Head of caudate nucleus (tissue), 42 donors: ENCODE measurements around the gene VPS26A.
A peak's percentile ranks its signal among the peaks of the same experiment; 100 is the strongest.
"Not testable (repeated sequence)": the region's sequence is repeated elsewhere in the genome, so short reads cannot be mapped to it uniquely, and the experiment has no call there.

Experiments used
- DNase-seq, 42 donors: peaks; one replicate each; pipeline versions ENCODE4 v3.0.0 to v3.0.0-alpha.2; 2020 to 2021; ENCODE audit warnings: mixed read lengths in 7 of 42
- intact Hi-C: fragments of 100-400 bp; cut with DNase I; formaldehyde crosslinking; loops from one replicate; pipeline ENCODE4 v1.15.0; 2022

VPS26A gene

GRCh38 chr10:69153227-69153626 lies 29.2 kb downstream of the VPS26A start:
- no peak for DNase-seq
- intact Hi-C loops, result no loop called here

- intact Hi-C loops, result no loop called here
- no peak for DNase-seq
Observed at GRCh38 chr10:69160809-69161241, 36.8 kb downstream of the VPS26A start.

GRCh38 chr10:69168493-69168892 lies 44.5 kb downstream of the VPS26A start:
- intact Hi-C loops, result no loop called here

GRCh38 chr10:69172241-69172982 lies 48.4 kb downstream of the VPS26A start:
- intact Hi-C loops, result no loop called here
- DNase-seq, result no peak

More at GRCh38 chr10:69168493-69168892, 44.5 kb downstream of the VPS26A start:
- no peak for DNase-seq

GRCh38 chr10:69175326-69175725 lies 51.3 kb downstream of the VPS26A start:
- not testable (repeated sequence) for DNase-seq
- intact Hi-C loops, result loop anchor here (5.0 kb wide), 1 partner anchor 53 kb away; the partner anchor contains the start of gene VPS26A

- intact Hi-C loops, result loop anchor here (5.0 kb wide), 1 partner anchor 55 kb away; the partner anchor contains the start of gene VPS26A
Observed at GRCh38 chr10:69176823-69177222, 52.8 kb downstream of the VPS26A start.

GRCh38 chr10:69179089-69179742 lies 55.2 kb downstream of the VPS26A start:
- intact Hi-C loops, result loop anchor here (5.0 kb wide), 1 partner anchor 57 kb away; the partner anchor contains the start of gene VPS26A
- DNase-seq, result peak in 19 of 42 donors; percentile 2 to 46 (median 13)

More at GRCh38 chr10:69176823-69177222, 52.8 kb downstream of the VPS26A start:
- no peak for DNase-seq

- intact Hi-C loops, result loop anchor here (5.0 kb wide), 1 partner anchor 58 kb away; the partner anchor contains the start of gene VPS26A
- DNase-seq, result peak; percentile 87 to 99 (median 96)
Observed at GRCh38 chr10:69179743-69180524, 56.0 kb downstream of the VPS26A start, which contains the start of gene SUPV3L1. SUPV3L1 (plus strand) TSS chr10:69180234; CDS start chr10:69180292, 58 bp downstream.

GRCh38 chr10:69180525-69181204 lies 56.7 kb downstream of the VPS26A start:
- intact Hi-C loops, result no loop called here
- peak in 29 of 42 donors; percentile 3 to 54 (median 22) for DNase-seq

- no peak for DNase-seq
- intact Hi-C loops, result no loop called here
Observed at GRCh38 chr10:69181433-69181832, 57.5 kb downstream of the VPS26A start.

- intact Hi-C loops, result no loop called here
- no peak for DNase-seq
Observed at GRCh38 chr10:69182005-69182404, 58.0 kb downstream of the VPS26A start.

GRCh38 chr10:69186524-69186923 lies 62.5 kb downstream of the VPS26A start:
- intact Hi-C loops, result no loop called here
- no peak for DNase-seq

- intact Hi-C loops, result no loop called here
- no peak for DNase-seq
Observed at GRCh38 chr10:69201045-69201444, 77.1 kb downstream of the VPS26A start.

GRCh38 chr10:69202332-69202731 lies 78.4 kb downstream of the VPS26A start:
- intact Hi-C loops, result no loop called here
- no peak for DNase-seq

GRCh38 chr10:69208761-69209160 lies 84.8 kb downstream of the VPS26A start:
- intact Hi-C loops, result no loop called here
- no peak for DNase-seq

- DNase-seq, result no peak
- intact Hi-C loops, result no loop called here
Observed at GRCh38 chr10:69209787-69210484, 86.0 kb downstream of the VPS26A start.

GRCh38 chr10:69211104-69211503 lies 87.1 kb downstream of the VPS26A start:
- no peak for DNase-seq

GRCh38 chr10:69211524-69211923 lies 87.5 kb downstream of the VPS26A start:
- intact Hi-C loops, result no loop called here
- DNase-seq, result no peak

More at GRCh38 chr10:69211104-69211503, 87.1 kb downstream of the VPS26A start:
- intact Hi-C loops, result no loop called here
